OCI-LY7 (cell line): ENCODE data around the gene USP30. TPM values are rescaled to one million over a fixed set of nuclear protein-coding genes. Genes with fewer than 3 reads are reported as not detected.

Source experiments
- BruUV-seq: library from RNA; stranded (reverse); fragments of 400-500 nt; replicated peaks from 2 replicates; lab custom pipeline; 2021; lab: Mats Ljungman, UMichigan
- CTCF ChIA-PET: fragments of 300-600 bp; sonication (Branson Sonifier 250); formaldehyde crosslinking; loops from one replicate; lab custom pipeline; 2022; ENCODE audit warnings: antibody characterized with exemption; ENCODE audit not compliant: unreplicated experiment; lab: Charles Lee
- POLR2A ChIA-PET: fragments of 300-600 bp; sonication (Branson Sonifier 250); formaldehyde crosslinking; loops from one replicate; lab custom pipeline; 2022; ENCODE audit warnings: antibody characterized with exemption; lab: Charles Lee
- DNase-seq: peaks from one replicate; pipeline ENCODE4 v3.0.0-alpha.2; 2015; ENCODE audit warnings: low spot score
- H2AFZ ChIP-seq: fragments of 200-600 bp; sonication (generic), shearing (Covaris generic); 2 replicates; pipeline ENCODE4 v1.6.1; 2014; ENCODE audit warnings: mild to moderate bottlenecking, antibody characterized with exemption, low read length, moderate library complexity
- H3K27ac ChIP-seq: fragments of 200-600 bp; sonication (generic); 2 replicates; pipeline ENCODE4 v1.5.1; 2014; ENCODE audit warnings: mixed run types, low read depth, mild to moderate bottlenecking, moderate library complexity, low read length, inconsistent platforms; ENCODE audit not compliant: poor library complexity, severe bottlenecking
- H3K36me3 ChIP-seq: fragments of 200-600 bp; sonication (generic); 2 replicates; pipeline ENCODE4 v1.6.1; 2014; ENCODE audit warnings: mild to moderate bottlenecking, antibody characterized with exemption, low read length, moderate library complexity, mixed read lengths; ENCODE audit not compliant: insufficient read depth
- H3K4me1 ChIP-seq: fragments of 200-600 bp; sonication (generic); 2 replicates; pipeline ENCODE4 v1.5.1; 2014; ENCODE audit warnings: mild to moderate bottlenecking, low read length; ENCODE audit not compliant: insufficient read depth, poor library complexity, severe bottlenecking
- H3K4me2 ChIP-seq: fragments of 200-600 bp; sonication (generic); 2 replicates; pipeline ENCODE4 v1.6.1; 2014; ENCODE audit warnings: mild to moderate bottlenecking, low read length
- H3K4me3 ChIP-seq: fragments of 200-600 bp; sonication (generic); 2 replicates; pipeline ENCODE4 v1.5.1; 2014; ENCODE audit warnings: mild to moderate bottlenecking, low read depth, low read length; ENCODE audit not compliant: poor library complexity, severe bottlenecking
- H3K79me2 ChIP-seq: fragments of 200-600 bp; sonication (generic); 2 replicates; pipeline ENCODE4 v1.6.1; 2016; ENCODE audit warnings: low read depth, mild to moderate bottlenecking, low read length, moderate library complexity, mixed read lengths; ENCODE audit not compliant: insufficient read depth
- H3K9me2 ChIP-seq: fragments of 200-600 bp; sonication (generic); 2 replicates; pipeline ENCODE4 v1.6.1; 2016; ENCODE audit warnings: mild to moderate bottlenecking, low read length, mixed read lengths; ENCODE audit not compliant: insufficient read depth
- H3K9me3 ChIP-seq: fragments of 200-600 bp; sonication (generic); 2 replicates; pipeline ENCODE4 v1.6.1; 2014; ENCODE audit warnings: mild to moderate bottlenecking, mixed run types, low read length, mixed read lengths
- H4K20me1 ChIP-seq: fragments of 200-600 bp; sonication (generic); 2 replicates; pipeline ENCODE4 v1.6.1; 2014; ENCODE audit warnings: mild to moderate bottlenecking, antibody characterized with exemption, low read length, moderate library complexity, mixed read lengths; ENCODE audit not compliant: insufficient read depth
- CTCF ChIP-seq: fragments of 200-600 bp; sonication (generic); conservative IDR thresholded peaks from 2 replicates; pipeline ENCODE4 v1.5.1; 2014; ENCODE audit warnings: mild to moderate bottlenecking, antibody characterized with exemption, low read length, moderate library complexity, mixed read lengths
- EZH2phosphoT487 ChIP-seq: fragments of 200-600 bp; sonication (generic); IDR thresholded peaks from 2 replicates; pipeline ENCODE4 v1.6.1; 2018; ENCODE audit warnings: low read depth, borderline replicate concordance, mild to moderate bottlenecking, mixed run types, antibody characterized with exemption, low read length, moderate library complexity, mixed read lengths
- intact Hi-C: fragments of 100-400 bp; cut with micrococcal nuclease; formaldehyde crosslinking; loops from one replicate; pipeline ENCODE4 v1.10.0; 2022; ENCODE audit not compliant: unreplicated experiment
- total RNA-seq, 2 experiments: library from RNA; depleted of rRNA in 1 of 2; stranded (reverse); fragments of >200 nt in 1 of 2; shearing (Covaris generic) in 1 of 2; gene quantifications; 2 replicates each; pipeline ENCODE4 v1.2.3, GENCODE V29; 2014 to 2022

USP30 gene
- total RNA-seq, 2 experiments from 2014 or later: 15.7 to 36.2 TPM

- Histone ChIP-seq H3K79me2 (no peaks in the 10 kb centered on the region), H3K4me3 (no peak overlapping the region), H3K9me2 (no peaks in the 10 kb centered on the region), H3K27ac (no peak overlapping the region), H3K4me1 (peaks cover 7% of the 10 kb centered on the region), H3K36me3 (peaks cover 32% of the 10 kb centered on the region), H2AFZ (no peak overlapping the region), H3K4me2 (no peak overlapping the region), H3K9me3 (no peaks in the 10 kb centered on the region), H4K20me1 (no peaks in the 10 kb centered on the region)
- POLR2A ChIA-PET: interaction anchor here (0.7 to 1.3 kb wide), 4 partner anchors 12 to 897 kb away, joined by 3 to 4 read pairs (median 3); no protein-coding TSS in a partner anchor
- intact Hi-C loops: loop anchor here (5.0 kb wide), 1 partner anchor 273 kb away; no protein-coding TSS in a partner anchor
- no TSS peak for BruUV-seq
- no peak for TF ChIP-seq CTCF
- no peak for TF ChIP-seq EZH2phosphoT487
- CTCF ChIA-PET: no interaction called here
- no peak for DNase-seq
Measured at GRCh38 chr12:109114644-109115043, 62.3 kb downstream of the USP30 start.

GRCh38 chr12:109115404-109115757 is 63.0 kb downstream of the USP30 start:
- no TSS peak for BruUV-seq
- Histone ChIP-seq H3K4me1 (peaks cover 9% of the 10 kb centered on the region), H3K9me3 (no peaks in the 10 kb centered on the region), H3K9me2 (no peaks in the 10 kb centered on the region), H3K4me2 (no peak overlapping the region), H4K20me1 (no peaks in the 10 kb centered on the region), H3K27ac (no peak overlapping the region), H3K79me2 (no peaks in the 10 kb centered on the region), H3K36me3 (peaks cover 25% of the 10 kb centered on the region), H3K4me3 (no peak overlapping the region), H2AFZ (no peak overlapping the region)
- ChIA-PET CTCF (no interaction called here), POLR2A (interaction anchor here (1.0 to 1.3 kb wide), 3 partner anchors 11 to 16 kb away, joined by 3 to 4 read pairs (median 4); no protein-coding TSS in a partner anchor)
- no peak for DNase-seq
- intact Hi-C loops: no loop called here
- TF ChIP-seq CTCF: no peak
- no peak for TF ChIP-seq EZH2phosphoT487

- peaks cover 15% of the 10 kb centered on the region for H3K4me1 ChIP-seq
- H3K36me3 ChIP-seq: peaks cover 19% of the 10 kb centered on the region
- no peak for DNase-seq
- intact Hi-C loops: no loop called here
- H3K4me2 ChIP-seq: no peak within 1 kb of the TSS
- ChIA-PET POLR2A (interaction anchor here (1.0 kb wide), 2 partner anchors 10 to 11 kb away, joined by 3 to 4 read pairs; no protein-coding TSS in a partner anchor), CTCF (no interaction called here)
- no peak within 1 kb of the TSS for H3K4me3 ChIP-seq
- no peak within 1 kb of the TSS for H3K27ac ChIP-seq
- H3K79me2 ChIP-seq: no peaks in the 10 kb centered on the region
- H2AFZ ChIP-seq: no peak within 1 kb of the TSS
- BruUV-seq: no TSS peak
- H3K9me2 ChIP-seq: no peaks in the 10 kb centered on the region
- no peak for TF ChIP-seq EZH2phosphoT487
- H3K9me3 ChIP-seq: no peaks in the 10 kb centered on the region
- H4K20me1 ChIP-seq: no peaks in the 10 kb centered on the region
Measured at GRCh38 chr12:109115758-109116610, 63.6 kb downstream of the USP30 start, which contains the start of gene ACACB. Gene ACACB (plus strand): TSS chr12:109116587. CDS start chr12:109139406, 22,819 bp downstream.
